ENCODE measurements around the gene ADGRF4. TPM values are rescaled to one million over a fixed set of nuclear protein-coding genes. Genes with fewer than 3 reads are reported as not detected.

ADGRF4 gene
- total RNA-seq, 1 experiment from 2014 or later, result 5.2 TPM

DNA sequence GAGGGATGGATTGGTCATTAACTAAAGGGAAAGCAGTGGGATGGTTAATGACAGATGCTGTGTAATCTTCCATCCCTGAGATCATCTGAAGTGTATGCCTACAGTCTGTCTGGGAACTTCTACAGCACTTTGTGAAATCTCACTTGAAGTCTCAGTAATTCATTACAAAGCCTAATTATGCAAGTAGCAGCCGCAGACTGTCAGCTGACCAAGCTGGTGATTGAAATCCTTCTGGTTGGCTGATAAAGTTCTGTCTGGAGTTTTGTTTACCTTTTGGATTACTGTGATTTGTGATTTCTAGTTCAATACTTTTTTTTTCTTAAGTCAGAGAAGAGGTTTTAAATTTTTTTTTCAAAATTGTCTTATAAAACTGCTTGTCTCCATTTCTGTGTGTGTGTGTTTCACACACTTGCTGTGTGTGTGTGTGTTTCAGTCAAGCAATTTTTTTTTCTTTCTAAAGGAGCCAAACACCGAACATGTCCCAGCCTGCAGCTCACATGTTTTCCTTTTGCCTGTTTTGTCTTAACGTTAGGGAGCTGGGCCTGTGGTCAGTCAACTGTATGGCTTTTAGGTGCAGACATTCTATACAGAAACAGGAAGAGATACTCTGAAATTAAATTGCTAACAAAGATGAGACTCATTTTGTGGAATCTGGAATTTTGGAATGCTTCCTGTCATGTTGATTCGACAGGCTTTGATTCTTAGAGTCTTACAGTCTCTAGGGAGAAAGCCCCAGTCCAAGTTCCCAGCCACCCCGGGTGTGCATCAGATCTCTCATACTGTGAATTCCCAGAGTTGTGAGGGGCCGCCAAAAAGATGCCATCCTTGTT lies 28.5 kb upstream of the ADGRF4 start:
- TF ChIP-seq, protein P1, sequence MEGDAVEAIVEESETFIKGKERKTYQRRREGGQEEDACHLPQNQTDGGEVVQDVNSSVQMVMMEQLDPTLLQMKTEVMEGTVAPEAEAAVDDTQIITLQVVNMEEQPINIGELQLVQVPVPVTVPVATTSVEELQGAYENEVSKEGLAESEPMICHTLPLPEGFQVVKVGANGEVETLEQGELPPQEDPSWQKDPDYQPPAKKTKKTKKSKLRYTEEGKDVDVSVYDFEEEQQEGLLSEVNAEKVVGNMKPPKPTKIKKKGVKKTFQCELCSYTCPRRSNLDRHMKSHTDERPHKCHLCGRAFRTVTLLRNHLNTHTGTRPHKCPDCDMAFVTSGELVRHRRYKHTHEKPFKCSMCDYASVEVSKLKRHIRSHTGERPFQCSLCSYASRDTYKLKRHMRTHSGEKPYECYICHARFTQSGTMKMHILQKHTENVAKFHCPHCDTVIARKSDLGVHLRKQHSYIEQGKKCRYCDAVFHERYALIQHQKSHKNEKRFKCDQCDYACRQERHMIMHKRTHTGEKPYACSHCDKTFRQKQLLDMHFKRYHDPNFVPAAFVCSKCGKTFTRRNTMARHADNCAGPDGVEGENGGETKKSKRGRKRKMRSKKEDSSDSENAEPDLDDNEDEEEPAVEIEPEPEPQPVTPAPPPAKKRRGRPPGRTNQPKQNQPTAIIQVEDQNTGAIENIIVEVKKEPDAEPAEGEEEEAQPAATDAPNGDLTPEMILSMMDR (conservative IDR thresholded peaks at IDR 0.05), result no peak
- no peak for TF ChIP-seq EZH2 (IDR thresholded peaks at IDR 0.05; ENCODE audit: low read depth)
- BruUV-seq (replicated peaks), result no TSS peak
- ChIA-PET POLR2A (ENCODE audit: unreplicated experiment) (interaction anchor here (0.5 to 0.6 kb wide), 2 partner anchors 31 to 1565 kb away, joined by 3 to 7 read pairs; no protein-coding TSS in a partner anchor), CTCF (no interaction called here)
- no peaks in the 10 kb centered on the region for H3K36me3 ChIP-seq (ENCODE audit: low read depth)
- DNase-seq, result no peak
- no peak overlapping the region for H3K4me3 ChIP-seq
- no peak overlapping the region for H3K4me2 ChIP-seq
- intact Hi-C loops (cut with micrococcal nuclease; ENCODE audit: unreplicated experiment), result no loop called here
- H3F3A ChIP-seq (ENCODE audit: insufficient read depth, low read depth), result peaks cover 2% of the 10 kb centered on the region
- H3K27me3 ChIP-seq (ENCODE audit: insufficient read depth, low read depth), result no peaks in the 10 kb centered on the region
- no peak overlapping the region for H3K27ac ChIP-seq
- H4K20me1 ChIP-seq (ENCODE audit: insufficient read depth), result no peaks in the 10 kb centered on the region
- no peaks in the 10 kb centered on the region for H3K9me2 ChIP-seq (ENCODE audit: insufficient read depth)
- no peaks in the 10 kb centered on the region for H3K9me3 ChIP-seq (ENCODE audit: insufficient read depth, low read depth)
- no peaks in the 10 kb centered on the region for H3K79me2 ChIP-seq (ENCODE audit: low read depth)
- H2AFZ ChIP-seq, result no peak overlapping the region
- H3K4me1 ChIP-seq (replicated peaks; ENCODE audit: insufficient read depth), result peaks cover 9% of the 10 kb centered on the region

DNA sequence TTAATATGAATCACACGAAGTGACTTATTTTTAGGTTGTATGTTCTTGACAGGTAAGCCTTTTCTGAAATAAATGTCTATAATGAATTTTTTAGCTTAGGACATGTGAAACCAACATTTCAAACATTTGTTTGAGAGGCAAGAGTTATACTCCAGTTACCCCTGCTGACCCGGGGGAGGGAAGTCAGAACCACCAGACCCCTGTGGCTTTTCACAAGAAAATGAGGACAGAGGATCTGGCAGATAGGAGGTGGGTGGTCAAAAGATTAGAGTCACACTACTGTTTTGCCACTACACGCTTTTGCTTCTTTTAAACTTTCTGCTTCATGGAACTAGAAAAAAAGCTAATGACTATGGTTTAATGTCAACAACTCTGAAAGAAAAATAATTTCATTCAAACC lies 27.5 kb upstream of the ADGRF4 start:
- no peaks in the 10 kb centered on the region for H3K36me3 ChIP-seq (ENCODE audit: low read depth)
- ChIA-PET CTCF (no interaction called here), POLR2A (ENCODE audit: unreplicated experiment) (no interaction called here)
- no peaks in the 10 kb centered on the region for H3K9me2 ChIP-seq (ENCODE audit: insufficient read depth)
- no peaks in the 10 kb centered on the region; the same call in 1 of the 2 replicates for H3K9me3 ChIP-seq (ENCODE audit: insufficient read depth, low read depth)
- intact Hi-C loops (cut with micrococcal nuclease; ENCODE audit: unreplicated experiment), result no loop called here
- TF ChIP-seq EZH2 (IDR thresholded peaks at IDR 0.05; ENCODE audit: low read depth), result no peak
- TF ChIP-seq, protein P1 (conservative IDR thresholded peaks at IDR 0.05), result no peak
- H3K4me3 ChIP-seq, result no peak overlapping the region
- no peak overlapping the region for H3K27ac ChIP-seq
- H3K27me3 ChIP-seq (ENCODE audit: insufficient read depth, low read depth), result no peaks in the 10 kb centered on the region
- DNase-seq, result no peak
- H3K4me1 ChIP-seq (replicated peaks; ENCODE audit: insufficient read depth), result peaks cover under 1% of the 10 kb centered on the region; the same call in 1 of the 2 replicates
- no peak overlapping the region for H2AFZ ChIP-seq
- no peak overlapping the region for H3K4me2 ChIP-seq
- BruUV-seq (replicated peaks), result no TSS peak
- H3F3A ChIP-seq (ENCODE audit: insufficient read depth, low read depth), result no peaks in the 10 kb centered on the region
- no peaks in the 10 kb centered on the region for H3K79me2 ChIP-seq (ENCODE audit: low read depth)
- no peaks in the 10 kb centered on the region for H4K20me1 ChIP-seq (ENCODE audit: insufficient read depth)

DNA sequence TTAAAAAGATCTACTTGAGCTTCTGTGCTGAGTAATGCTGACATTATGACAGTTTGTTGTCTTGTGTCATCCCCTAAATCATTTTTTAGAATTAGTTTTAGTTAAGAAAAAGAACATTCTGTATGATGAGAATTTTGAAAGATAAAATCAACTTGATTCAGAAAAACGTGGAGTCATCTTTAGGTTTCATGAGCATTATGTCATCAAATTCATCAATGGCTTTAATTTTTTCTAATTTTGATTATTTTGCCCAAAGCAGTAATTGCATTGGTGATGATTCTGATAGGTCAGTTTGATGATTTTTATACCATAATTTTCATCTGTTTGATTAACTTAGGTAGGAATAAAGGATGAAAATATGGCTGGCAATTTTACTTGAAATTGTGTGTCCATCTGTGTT lies 26.6 kb upstream of the ADGRF4 start:
- intact Hi-C loops (cut with micrococcal nuclease; ENCODE audit: unreplicated experiment), result no loop called here
- H3K9me3 ChIP-seq (ENCODE audit: insufficient read depth, low read depth), result no peaks in the 10 kb centered on the region; the same call in 1 of the 2 replicates
- no peak overlapping the region for H3K27ac ChIP-seq
- no peaks in the 10 kb centered on the region for H3K9me2 ChIP-seq (ENCODE audit: insufficient read depth)
- BruUV-seq (replicated peaks), result no TSS peak
- no peaks in the 10 kb centered on the region for H3K79me2 ChIP-seq (ENCODE audit: low read depth)
- H3K4me3 ChIP-seq, result no peak overlapping the region
- CTCF ChIA-PET, result no interaction called here
- no peaks in the 10 kb centered on the region for H4K20me1 ChIP-seq (ENCODE audit: insufficient read depth)
- no peaks in the 10 kb centered on the region for H3K4me1 ChIP-seq (replicated peaks; ENCODE audit: insufficient read depth)
- H3F3A ChIP-seq (ENCODE audit: insufficient read depth, low read depth), result no peaks in the 10 kb centered on the region
- H3K4me2 ChIP-seq, result no peak overlapping the region
- POLR2A ChIA-PET (ENCODE audit: unreplicated experiment), result no interaction called here
- TF ChIP-seq, protein P1 (conservative IDR thresholded peaks at IDR 0.05), result no peak
- TF ChIP-seq EZH2 (IDR thresholded peaks at IDR 0.05; ENCODE audit: low read depth), result no peak
- H3K36me3 ChIP-seq (ENCODE audit: low read depth), result no peaks in the 10 kb centered on the region
- no peak for DNase-seq
- H2AFZ ChIP-seq, result no peak overlapping the region
- H3K27me3 ChIP-seq (ENCODE audit: insufficient read depth, low read depth), result no peaks in the 10 kb centered on the region

All from PC-9 (cell line).